ENCODE measurements around the gene FXYD1.

The FXYD1 gene

DNA sequence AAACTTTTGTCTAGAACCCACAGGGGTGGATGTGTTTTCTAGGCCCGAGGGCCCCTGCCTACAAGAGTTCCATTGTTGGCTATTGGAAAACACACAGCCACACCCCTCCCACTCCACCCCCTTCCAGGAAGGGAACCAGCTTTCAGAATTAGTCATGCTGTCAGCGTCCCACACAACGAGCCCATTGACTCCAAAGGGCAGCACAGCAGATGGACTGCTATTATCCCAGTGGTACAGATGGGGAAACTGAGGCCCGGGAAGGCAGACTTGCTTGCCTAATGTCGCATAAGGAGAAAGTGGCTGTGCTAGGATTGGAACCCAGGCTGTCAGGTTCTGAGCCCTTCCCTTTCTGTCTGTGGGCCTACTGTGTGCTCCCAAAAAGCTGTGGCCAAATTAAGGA, 31.1 kb upstream of the FXYD1 start:
- DNase-seq (ENCODE audit: low spot score): no peak

DNA sequence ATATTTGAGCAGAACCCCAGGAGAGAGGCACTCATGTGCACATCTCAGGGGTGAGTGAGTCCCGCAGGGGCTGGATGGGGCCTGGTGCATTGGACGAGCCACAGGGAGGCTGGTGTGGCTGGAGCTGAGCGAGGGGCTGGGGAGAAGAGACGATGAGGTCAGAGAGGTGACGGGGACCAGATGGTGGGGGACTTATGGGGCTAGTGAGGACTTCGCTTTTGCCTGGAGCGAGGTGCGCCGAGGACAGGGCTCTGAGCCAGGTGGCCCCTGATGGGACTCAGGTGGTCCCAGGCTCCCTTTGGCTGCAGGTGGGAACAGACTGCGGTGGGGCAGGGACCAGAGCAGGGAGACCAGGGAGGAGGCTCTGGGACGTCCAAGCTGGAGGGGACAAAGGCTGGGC, 29.9 kb upstream of the FXYD1 start:
- DNase-seq (ENCODE audit: low spot score): no peak

DNA sequence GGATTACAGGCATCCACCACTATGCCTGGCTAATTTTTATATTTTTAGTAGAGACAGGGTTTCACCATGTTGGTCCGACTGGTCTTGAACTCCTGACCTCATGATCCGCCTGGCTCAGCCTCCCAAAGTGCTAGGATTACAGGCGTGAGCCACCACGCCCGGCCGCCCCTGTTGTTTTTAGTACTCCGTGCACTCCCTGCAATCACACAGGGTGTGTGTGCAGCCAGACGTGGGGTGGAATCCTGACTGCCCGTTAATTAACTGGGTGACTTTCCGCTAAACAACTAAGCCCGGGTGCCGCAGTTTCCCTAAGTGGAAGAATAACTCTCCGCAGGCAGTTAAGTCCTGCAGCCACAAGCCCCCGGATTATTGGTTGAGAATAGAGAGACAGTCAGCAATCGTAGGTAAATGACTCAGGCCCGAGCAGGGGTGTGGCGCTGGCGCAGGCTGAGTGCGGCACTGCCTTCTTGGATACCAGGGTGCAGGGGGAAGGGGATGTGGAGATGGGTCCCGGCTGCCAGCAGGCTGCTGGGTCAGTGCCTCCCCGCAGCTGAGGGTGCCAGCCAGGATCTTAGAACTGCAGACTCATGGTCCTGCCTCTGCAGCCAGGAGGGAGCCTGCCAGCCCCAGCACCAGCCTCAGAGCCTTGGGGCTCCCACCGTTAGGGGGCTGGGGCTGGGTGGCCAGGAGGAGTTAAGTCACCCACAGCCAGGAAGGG, 29.1 kb upstream of the FXYD1 start:
- no peak for DNase-seq (ENCODE audit: low spot score)

DNA sequence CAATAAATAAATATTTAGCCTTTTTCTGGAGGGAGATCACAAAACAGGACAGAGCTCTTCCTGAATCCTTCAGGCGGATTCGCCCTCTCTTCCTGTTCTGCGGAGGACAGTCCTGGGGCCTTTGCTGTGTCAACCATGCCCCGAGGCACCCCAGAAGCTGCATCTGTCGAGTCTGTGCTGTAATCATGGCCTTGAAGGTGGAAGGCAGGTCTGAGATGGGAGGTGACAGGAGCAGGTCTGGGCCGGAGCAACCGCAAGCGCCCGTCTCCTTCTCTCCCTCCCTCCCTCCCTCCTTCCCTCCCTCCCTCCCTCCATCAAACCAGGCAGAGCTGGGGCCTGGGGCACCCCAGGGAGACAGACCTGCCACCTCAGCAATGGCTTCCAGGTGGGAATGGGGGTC, 27.6 kb upstream of the FXYD1 start:
- DNase-seq (ENCODE audit: low spot score): no peak

DNA sequence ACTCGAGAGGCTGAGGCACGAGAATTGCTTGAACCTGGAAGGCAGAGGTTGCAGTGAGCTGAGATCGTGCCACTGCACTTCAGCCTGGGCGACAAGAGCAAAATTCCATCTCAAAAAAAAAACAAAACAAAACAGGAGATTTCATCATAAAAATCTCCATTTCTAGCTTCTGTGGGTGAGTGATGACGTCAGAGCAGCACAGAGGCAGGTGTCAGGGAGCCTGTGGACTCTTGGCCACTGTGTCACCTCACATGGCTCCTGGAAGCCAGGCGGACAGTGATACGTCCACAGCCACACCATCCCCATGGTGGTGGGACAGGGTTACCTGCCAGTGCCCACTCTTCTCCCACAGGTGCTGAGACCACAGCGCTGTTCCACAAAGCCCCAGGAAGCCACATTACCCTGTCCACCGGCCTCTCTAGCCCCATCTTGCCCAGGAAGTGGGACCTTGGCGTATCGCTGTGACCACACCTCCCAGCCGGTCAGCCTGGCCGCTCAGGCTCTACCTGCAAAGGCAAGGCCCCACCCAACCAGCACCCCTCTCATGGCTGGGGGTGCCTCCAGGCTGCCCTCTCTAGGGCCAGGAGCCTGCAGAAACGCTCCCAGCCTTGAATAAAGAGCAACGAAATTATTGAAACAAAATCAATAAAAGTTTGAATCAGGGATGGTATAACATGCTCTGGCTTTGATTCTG, 25.5 kb upstream of the FXYD1 start:
- DNase-seq (ENCODE audit: low spot score): no peak

DNA sequence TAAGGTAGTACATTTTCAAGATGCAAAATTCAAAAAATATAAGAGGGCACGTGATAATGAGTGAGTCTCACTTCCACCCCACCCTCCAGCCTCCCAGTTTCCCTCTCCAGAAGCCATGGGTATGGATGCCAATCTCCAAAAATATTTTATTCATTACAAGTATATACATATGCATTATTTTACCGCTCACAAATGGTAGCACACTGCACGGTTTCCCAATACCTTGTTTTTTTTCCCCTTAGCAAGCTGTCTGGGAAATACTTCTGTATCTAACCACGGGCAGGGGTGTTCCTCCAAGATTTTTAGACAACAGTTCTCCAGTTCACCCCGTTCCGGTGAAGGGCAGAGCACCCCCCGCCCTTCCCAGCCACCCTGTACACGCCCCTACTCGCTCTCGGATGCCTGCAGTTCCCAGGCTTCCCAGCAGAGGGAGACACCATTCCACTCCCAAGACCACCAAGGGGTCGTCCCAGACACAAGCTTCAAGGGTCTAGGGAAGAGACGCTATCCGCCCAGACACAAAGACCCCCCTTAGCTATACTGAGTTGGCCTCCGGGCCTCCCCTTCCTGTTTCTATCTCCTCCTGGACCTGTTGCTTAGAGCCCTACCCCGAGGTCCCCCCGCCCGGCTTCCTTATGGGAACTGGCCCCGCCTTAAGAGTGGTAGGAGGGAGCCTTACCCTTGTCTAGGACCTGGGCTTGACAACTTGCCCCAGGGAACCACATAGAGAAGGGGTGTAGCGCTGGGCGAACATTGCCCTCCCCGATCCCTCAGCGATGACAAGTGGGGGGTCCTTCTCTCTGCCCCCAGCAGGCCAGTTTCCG, 24.1 kb upstream of the FXYD1 start:
- peak; percentile 68 for DNase-seq (ENCODE audit: low spot score)

DNA sequence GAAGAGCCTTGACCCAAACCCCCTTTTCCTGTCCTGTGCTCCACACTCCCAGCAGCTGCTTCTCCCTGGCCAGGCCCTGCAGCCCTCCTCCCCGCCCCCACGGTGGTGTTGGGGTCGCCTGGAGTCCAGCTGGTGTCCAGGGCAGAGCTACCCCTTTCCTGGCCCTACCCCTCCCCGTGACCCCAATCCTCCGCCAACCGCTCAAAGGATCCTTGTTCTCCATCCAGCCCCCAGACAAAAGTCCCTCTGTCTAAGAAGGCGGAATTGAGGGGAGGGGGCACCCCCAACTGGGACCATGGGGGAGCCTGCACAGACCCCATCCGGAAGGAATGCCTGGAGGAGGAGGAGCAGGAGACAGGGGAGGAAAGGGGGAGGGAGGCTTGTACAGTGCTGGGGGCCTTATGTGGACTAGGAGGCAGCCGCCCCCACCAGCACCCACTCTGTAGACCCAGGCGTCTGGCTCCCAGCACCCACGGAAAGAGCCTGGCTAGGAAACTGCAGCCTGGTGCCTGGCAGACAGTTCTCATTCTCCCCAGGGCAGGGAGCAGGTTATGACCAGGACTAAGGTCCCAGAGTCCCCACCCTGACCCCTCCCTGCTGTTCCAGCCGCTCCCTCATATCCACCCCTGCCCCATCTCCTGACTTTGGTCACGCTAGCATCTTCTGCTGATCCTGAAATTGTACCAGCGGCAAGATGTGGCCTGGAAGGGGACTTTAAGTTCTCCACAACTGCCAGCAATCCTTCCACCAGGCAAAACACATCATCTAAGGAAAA, 23.3 kb upstream of the FXYD1 start, which contains the start of gene FXYD3:
Gene FXYD3, plus strand, starts transcription at position 647 of the 775 bp plus-strand sequence. CDS start 3,554 bp downstream, outside the sequence.
- DNase-seq (ENCODE audit: low spot score): no peak

DNA sequence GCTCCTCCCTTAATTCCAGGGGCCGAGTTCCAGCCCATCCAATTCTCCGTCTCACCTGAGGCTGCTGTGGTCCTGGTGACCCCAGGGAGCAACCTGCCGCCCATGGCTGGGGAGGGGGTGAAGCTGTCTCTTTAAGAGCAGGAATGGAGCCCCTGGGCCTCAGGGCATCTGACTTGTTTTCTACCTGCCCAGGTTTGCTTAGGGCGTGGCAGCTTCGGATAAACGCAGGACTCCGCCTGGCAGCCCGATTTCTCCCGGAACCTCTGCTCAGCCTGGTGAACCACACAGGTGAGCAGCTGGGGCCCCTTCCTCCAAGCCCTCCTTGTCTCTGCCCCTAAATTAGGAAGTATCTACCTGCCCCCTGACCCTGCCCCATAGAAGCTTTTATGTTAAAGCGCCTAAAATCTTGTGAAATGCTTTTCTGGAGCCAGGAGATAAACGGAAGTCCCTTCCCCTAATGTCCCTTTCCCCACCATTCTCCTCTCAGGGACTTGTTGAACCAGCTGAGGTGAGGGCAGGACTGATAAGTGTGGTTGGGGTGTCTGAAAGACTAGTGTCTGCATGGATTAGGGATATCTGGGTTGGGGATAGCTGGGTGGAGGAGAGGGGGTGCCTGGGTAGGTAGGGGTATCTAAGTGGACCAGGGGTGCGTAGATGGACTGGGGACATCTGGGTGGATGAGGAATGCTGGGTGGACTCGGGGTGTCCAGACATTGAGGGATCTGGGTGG, 22.4 kb upstream of the FXYD1 start:
- no peak for DNase-seq (ENCODE audit: low spot score)

DNA sequence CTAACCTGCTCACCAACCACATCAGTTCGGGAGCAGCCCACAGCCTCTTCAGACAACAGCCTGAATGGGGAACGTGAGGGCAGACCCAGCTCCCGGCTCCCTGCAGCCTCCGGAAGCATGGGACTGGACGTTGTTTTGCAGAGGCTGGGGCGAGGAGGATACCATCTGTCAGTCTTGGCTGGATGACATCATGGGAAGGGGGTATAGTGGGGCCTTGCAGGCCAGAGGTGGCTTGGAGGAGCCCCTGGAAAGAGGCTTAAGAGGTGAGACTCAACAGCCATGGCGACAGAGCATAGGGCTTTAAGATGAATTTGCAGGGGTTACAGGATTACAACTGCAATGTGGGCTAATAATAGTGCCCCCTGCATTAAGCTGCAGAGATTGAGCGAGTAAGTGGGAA, 21.5 kb upstream of the FXYD1 start:
- DNase-seq (ENCODE audit: low spot score): no peak

DNA sequence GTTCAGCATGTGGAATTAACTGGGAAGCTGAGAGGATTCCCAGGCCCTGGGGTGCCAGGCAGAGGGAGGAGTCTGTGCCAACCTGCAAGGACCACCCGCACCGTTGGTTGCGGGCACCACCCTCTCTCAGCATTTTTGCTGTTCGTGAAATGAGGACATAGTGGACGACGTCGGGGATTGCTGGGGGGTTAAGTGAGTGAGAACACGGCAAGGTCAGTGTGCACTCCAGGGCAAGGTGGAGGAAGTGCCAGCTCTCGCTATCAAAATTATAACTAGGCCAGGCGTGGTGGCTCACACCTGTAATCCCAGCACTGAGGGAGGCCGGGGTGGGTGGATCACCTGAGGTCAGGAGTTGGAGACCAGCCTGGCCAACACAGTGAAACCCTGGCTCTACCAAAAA, 20.8 kb upstream of the FXYD1 start:
- DNase-seq (ENCODE audit: low spot score): no peak

DNA sequence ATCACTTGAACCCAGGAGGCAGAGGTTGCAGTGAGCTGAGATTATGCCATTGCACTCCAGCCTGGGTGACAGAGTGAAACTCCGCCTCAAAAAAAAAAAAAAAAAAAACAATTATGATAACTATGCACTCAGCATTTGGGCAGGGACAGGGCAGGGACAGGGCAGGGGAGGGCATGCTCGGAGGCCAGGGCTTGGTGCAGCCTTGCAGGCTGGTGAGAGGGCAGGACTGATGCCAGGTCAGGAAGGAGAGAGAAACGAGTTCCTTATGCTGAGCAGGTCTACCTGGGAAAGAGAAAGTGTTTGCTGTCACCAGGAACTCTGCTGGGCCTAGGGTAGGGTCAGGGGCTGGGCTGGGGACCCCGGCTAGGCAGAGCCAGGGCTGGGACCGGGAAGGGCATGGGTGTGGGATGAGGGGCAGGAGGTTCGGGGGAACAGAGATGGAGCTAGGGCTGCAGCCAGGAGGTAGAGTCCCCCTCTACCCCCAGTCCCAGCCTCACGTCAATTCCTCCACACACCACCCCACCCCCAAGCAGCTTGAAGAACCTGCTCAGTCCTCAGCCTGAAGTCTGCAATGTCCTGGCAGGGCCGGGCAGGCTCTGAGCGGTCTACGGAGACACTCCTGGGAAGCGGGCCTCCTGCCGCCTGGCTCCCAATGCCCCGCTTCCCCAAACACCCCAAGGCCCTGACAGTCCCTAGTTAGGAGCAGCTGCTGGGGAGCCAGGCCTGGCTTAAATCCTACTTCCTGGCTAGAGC, 20.2 kb upstream of the FXYD1 start:
- no peak for DNase-seq (ENCODE audit: low spot score)

DNA sequence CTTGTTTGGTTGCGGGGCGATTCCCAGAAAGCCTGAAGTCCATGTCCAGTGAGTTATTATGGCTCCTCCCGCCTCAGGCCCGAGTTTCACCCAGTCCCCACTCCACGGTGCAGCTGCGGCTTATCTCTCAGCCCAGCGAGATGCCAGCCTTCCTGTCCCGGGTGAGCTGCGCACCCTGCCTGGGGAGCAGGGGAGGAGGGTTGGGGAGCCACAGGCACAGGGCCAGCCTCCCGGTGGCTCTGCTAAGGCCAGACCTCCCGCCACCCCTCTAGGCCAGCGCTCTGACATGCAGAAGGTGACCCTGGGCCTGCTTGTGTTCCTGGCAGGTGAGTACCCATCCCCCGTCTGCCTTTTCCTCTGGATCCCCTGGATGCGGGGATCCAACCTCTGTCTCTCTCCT, 19.5 kb upstream of the FXYD1 start:
- no peak for DNase-seq (ENCODE audit: low spot score)

DNA sequence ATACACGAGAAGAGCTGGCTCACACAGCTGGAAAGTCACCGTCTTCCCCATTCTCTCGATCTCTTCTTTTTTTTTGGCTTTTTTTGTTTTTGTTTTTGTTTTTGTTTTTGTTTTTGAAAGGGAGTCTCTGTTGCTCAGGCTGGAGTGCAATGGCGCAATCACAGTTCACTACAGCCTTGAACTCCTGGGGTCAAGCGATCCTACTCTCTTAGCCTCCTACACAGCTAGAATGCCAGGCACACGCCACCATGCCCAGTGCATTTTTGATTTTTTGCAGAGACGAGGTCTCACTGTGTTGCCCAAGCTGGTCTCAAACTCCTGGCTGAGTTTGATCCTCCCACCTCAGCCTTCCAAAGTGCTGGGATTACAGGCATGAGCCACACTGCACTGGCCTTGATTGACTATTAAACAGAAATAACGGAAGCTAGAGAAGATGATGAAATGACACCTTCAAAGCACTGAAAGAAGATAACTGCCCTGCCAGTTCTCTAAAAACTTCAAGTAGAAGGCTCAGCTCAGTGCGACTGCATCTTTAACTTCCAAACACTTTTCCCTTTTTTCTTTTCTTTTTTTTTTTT, 19.0 kb upstream of the FXYD1 start:
- DNase-seq (ENCODE audit: low spot score): no peak

DNA sequence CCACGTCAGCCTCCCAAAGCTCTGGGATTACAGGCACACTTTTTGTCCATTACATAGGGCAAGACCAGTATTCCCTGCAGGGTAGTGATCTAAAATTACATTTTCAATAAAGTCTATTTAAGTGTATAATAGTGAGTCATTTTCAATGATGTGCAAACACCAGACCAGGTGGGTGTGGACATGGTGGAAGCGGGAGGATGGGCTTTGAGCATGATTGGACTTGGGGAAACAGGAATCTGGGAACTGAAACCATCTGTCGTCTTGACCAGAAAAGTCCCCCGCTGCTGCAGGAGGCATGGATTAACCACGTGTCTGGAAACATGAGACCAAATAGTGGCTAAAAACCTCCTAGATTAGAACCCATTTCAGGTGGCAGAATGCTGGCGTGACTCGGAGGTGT, 18.1 kb upstream of the FXYD1 start:
- DNase-seq (ENCODE audit: low spot score): no peak

DNA sequence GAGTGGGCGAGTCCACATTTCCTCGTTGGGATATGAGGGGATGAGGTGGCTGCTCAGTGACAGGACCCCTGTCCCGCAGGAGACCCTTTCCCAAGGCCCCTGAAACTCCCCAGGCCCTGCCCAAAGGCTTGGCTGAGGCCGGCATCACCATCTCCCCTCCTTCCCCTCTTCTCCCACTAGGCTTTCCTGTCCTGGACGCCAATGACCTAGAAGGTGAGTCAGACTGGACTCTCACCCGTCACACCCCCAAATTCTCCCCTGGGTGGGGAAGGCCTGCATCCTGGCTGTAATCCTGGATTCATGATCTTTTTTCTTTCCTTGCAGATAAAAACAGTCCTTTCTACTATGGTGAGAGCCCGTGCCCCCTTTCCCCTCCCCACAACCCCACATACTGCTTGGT, 17.7 kb upstream of the FXYD1 start:
- no peak for DNase-seq (ENCODE audit: low spot score)

DNA sequence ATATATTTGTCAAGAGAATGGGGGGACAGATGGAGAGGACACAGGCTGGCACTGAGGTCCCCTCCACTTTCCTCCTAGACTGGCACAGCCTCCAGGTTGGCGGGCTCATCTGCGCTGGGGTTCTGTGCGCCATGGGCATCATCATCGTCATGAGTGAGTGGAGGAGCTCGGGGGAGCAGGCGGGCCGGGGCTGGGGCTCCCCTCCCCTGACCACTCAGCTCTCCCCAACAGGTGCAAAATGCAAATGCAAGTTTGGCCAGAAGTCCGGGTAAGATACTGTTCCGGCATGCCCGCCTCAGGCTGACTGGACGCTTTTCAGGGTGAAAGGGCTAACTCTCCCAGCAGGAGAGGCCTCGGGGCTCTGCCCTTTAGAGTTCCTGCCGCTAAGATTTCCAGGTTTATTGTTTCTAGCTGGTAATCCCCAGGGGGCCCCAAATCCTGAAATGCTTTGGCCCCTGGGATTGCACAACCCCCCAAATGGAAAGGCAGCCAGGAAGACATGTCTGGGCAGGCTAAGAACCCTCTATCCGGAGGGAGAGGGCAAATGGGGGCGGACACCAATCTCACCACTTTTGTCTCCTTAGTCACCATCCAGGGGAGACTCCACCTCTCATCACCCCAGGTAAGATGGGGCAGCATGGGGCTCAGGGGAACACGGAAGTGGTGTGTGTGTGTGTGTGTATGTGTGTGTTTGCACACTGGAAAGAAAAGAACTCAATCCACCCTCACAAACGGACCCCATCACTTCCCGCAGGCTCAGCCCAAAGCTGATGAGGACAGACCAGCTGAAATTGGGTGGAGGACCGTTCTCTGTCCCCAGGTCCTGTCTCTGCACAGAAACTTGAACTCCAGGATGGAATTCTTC, 15.7 kb upstream of the FXYD1 start:
- DNase-seq (ENCODE audit: low spot score): no peak

DNA sequence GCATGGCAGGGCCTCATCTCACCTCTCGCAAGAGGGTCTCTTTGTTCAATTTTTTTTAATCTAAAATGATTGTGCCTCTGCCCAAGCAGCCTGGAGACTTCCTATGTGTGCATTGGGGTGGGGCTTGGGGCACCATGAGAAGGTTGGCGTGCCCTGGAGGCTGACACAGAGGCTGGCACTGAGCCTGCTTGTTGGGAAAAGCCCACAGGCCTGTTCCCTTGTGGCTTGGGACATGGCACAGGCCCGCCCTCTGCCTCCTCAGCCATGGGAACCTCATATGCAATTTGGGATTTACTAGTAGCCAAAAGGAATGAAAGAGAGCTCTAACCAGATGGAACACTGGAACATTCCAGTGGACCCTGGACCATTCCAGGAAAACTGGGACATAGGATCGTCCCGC, 15.1 kb upstream of the FXYD1 start:
- no peak for DNase-seq (ENCODE audit: low spot score)

DNA sequence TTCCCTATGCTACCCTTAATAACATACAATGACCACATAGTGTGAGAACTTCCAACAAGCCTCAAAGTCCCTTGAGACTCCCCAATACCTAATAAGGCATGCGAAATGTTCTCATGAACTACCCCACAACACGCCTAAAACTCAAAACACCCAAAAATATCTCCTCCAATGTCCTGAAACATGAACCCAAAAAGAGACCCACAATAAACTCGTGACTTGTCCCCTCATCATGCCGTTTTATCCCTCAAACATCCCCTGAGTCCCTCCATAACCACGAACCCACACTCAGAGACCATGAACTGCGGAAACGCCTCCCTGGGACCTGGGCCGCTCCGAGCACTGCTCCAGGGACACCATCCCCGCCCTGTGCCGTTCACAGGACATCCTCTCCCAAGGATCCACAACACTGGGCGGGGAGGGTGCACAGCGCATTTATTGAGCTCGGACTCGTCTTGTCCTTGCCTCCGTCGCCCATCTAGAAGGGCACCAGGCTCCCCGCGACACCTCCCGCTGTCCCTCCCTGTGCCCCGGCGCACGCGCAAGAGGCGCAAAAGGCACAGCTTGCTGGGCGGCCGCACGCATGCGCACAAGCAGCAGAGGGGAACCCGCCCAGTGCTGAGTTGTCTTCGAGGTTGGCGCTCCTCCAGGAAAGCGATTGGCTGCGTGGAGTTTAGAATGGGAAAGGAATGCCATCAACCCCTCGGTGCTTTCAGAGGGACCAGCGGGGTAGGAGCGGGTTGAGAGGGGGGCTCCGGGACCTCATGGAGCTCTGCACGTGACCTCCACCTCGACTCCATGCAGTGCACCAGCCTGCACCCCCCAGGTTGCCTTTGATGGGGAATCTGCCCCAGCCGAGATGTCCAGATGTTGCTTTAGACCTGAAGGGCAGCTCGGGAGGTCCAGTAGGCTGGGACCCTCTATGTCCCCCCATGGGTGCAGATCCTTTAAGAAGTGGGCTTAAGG, 14.2 kb upstream of the FXYD1 start:
- peak; percentile 89 for DNase-seq (ENCODE audit: low spot score)
